GM12892 (cell line): ENCODE measurements around the gene QSER1.

Experiments
- DNase-seq: peaks from one replicate; pipeline ENCODE4 v3.0.0; 2011; ENCODE audit not compliant: insufficient read length
- FAIRE-seq: peaks from 2 replicates; lab custom pipeline; 2011; peaks lifted over from hg19 to GRCh38; lab: Jason Lieb, UNC
- POLR2A ChIP-seq: IDR thresholded peaks from 2 replicates; pipeline ENCODE4 v1.6.1; 2011; ENCODE audit warnings: low read depth, low read length, control low read depth
- POLR2AphosphoS5 ChIP-seq: IDR thresholded peaks from 2 replicates; pipeline ENCODE4 v1.6.1; 2011; ENCODE audit warnings: low read depth, low read length, control low read depth
- TAF1 ChIP-seq: IDR thresholded peaks from 2 replicates; pipeline ENCODE4 v1.6.1; 2011; ENCODE audit warnings: low read depth, mild to moderate bottlenecking, control low read depth, low read length, borderline replicate concordance

The QSER1 gene

GRCh38 chr11:32985600-32985999 lies 93.0 kb downstream of the QSER1 start:
- DNase-seq (no peak), FAIRE-seq (no peak)
- TF ChIP-seq POLR2A, result no peak
- no peak for TF ChIP-seq POLR2AphosphoS5
- TF ChIP-seq TAF1, result no peak

DNA sequence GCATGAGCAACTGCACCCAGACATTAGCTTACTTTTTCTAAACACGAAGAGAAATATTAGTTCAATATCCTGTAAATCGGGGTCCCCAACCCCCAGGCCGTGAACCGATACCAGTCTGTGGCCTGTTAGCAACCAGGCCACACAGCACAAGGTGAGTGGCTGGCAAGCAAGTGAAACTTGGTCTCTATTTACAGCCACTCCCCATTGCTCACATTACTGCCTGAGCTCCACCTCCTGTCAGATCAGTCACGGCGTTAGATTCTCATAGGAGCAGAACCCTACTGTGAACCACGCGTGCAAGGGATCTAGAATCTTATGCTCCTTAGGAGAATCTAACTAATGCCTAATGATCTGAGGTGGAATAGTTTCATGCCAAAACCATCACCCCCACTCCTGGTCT lies 95.2 kb downstream of the QSER1 start:
- no peak for FAIRE-seq
- TF ChIP-seq POLR2AphosphoS5, result no peak
- no peak for TF ChIP-seq POLR2A
- TF ChIP-seq TAF1, result no peak
- no peak for DNase-seq

DNA sequence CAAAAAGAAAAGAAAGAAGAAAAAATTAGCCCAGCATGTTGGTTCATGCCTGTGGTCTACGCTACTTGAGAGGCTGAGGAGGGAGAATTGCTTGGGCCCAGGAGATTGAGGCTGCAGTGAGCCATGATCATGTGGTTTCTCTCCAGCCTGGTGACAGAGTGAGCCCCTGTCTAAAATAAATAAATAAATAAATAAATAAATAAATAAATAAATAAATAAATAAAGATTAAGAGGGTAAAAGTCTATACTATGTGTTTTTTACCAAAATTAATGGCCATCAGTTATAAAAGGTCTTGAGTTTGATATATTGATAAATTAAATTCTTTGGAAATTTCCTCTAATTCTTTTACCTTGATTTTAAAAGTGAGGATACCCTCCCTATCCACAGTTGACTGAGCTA lies 97.9 kb downstream of the QSER1 start:
- no peak for DNase-seq
- FAIRE-seq, result no peak

DNA sequence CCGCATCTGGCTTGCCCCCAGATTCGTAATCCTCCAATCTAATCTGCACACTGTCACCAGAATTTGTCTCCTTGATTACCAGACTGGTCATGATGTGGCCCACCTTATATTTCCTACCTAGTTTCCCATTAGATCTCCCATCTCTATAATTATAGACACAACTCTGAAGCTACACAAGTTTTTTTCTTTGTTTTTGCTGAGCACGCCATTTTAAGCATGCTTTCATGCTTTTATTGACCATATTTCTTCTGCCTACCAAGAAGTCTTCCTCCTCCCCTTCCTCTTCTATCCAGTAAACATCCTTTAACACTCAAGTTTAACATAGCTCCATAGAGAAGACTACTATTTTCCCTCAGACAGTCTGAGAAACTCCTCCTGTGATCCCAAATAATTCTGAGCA lies 98.8 kb downstream of the QSER1 start:
- no peak for FAIRE-seq
- TF ChIP-seq TAF1 (no peak), POLR2A (no peak), POLR2AphosphoS5 (no peak)

More for the DNA sequence above, 97.9 kb downstream of the QSER1 start:
- no peak for TF ChIP-seq POLR2A
- TF ChIP-seq TAF1, result no peak
- no peak for TF ChIP-seq POLR2AphosphoS5

GRCh38 chr11:32991898-32992297 lies 99.3 kb downstream of the QSER1 start:
- no peak for FAIRE-seq
- TF ChIP-seq TAF1 (no peak), POLR2AphosphoS5 (no peak), POLR2A (no peak)
- DNase-seq, result no peak

More for the DNA sequence above, 98.8 kb downstream of the QSER1 start:
- DNase-seq, result no peak

DNA sequence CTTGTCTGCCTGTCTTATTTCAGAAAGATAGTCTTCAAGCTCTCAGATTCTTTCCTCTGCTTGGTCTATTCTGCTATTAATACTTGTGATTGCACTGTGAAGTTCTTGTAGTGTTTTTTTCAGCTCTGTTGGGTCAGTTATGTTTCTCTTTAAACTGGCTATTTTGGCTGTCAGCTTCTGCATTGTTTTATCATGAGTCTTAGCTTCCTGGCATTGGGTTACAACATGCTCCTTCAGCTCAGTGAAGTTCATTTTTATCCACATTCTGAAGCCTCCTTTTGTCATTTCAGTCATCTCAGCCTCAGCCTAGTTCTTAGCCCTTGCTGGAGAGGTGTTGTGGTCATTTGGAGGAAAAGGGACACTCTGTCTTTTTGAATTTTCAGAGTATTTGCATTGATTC lies 107.6 kb downstream of the QSER1 start:
- no peak for DNase-seq
- FAIRE-seq, result no peak
- no peak for TF ChIP-seq POLR2A
- TF ChIP-seq TAF1, result no peak

DNA sequence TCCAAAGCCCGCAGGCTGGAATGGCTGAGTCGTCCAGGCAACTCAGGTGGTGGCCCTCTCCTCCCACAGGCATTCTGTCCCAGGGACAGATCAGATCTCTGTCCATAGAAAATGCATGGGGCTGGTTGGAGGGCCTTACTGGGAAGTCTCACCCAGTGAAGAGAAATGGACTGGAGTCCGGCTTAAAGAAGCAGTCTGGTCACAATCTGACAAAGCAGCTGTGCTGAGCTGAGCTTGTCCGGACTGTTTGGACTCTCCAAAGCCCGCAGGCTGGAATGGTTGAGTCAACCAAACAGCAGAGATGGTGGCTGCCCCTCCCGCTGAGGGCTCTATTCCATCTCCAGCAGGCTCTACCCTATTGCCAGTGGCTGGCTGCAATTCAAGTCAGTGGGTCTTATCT lies 108.7 kb downstream of the QSER1 start:
- TF ChIP-seq POLR2AphosphoS5, result no peak
- TF ChIP-seq POLR2A, result no peak
- no peak for TF ChIP-seq TAF1
- FAIRE-seq (no peak), DNase-seq (no peak)

- DNase-seq, result no peak
- FAIRE-seq, result no peak
- TF ChIP-seq POLR2A (no peak), TAF1 (no peak), POLR2AphosphoS5 (no peak)
Measured at GRCh38 chr11:33001751-33002542, 109.3 kb downstream of the QSER1 start.

DNA sequence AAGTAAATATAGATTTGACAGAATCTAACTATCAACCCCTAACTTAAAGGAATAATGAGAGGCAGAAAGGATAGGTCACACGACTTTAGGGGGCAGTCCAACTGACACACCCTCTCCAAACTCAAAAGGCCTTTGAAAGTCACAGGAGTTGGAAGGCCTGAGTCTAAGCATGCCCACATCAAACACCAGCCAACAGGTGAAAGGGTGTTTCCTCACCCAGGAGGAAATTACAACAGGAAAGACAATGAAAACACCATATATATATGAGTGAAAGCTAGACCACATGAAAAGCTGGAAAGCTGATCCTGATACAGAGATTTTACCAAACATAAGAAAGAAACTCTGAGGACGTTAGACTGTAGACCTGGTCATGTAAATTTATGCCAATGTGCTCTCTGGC lies 112.6 kb downstream of the QSER1 start:
- TF ChIP-seq POLR2AphosphoS5, result no peak
- TF ChIP-seq TAF1, result no peak
- TF ChIP-seq POLR2A, result no peak
- FAIRE-seq (no peak), DNase-seq (no peak)

- FAIRE-seq (no peak), DNase-seq (no peak)
- TF ChIP-seq POLR2A, result no peak
- TF ChIP-seq POLR2AphosphoS5, result no peak
- no peak for TF ChIP-seq TAF1
Measured at GRCh38 chr11:33006010-33006409, 113.4 kb downstream of the QSER1 start.

DNA sequence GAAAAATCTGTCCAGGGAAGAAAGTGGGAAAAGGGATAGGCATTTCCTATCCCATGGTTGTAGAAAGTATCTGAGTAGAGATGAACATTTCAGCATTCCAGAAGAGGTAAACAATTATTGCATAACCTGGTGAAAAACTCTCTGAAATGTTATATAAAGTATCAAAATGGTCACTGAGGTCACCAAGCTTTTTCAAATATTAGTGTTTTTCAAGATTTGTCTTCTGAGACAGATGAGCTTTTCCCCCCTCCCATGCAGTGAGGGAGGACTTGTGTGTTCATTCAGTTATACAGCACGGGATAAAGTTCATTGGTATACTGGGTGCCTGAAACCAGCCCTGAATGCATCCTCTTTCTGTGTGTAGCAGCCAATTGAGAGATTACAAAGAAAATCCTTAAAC lies 121.1 kb downstream of the QSER1 start:
- FAIRE-seq, result no peak

DNA sequence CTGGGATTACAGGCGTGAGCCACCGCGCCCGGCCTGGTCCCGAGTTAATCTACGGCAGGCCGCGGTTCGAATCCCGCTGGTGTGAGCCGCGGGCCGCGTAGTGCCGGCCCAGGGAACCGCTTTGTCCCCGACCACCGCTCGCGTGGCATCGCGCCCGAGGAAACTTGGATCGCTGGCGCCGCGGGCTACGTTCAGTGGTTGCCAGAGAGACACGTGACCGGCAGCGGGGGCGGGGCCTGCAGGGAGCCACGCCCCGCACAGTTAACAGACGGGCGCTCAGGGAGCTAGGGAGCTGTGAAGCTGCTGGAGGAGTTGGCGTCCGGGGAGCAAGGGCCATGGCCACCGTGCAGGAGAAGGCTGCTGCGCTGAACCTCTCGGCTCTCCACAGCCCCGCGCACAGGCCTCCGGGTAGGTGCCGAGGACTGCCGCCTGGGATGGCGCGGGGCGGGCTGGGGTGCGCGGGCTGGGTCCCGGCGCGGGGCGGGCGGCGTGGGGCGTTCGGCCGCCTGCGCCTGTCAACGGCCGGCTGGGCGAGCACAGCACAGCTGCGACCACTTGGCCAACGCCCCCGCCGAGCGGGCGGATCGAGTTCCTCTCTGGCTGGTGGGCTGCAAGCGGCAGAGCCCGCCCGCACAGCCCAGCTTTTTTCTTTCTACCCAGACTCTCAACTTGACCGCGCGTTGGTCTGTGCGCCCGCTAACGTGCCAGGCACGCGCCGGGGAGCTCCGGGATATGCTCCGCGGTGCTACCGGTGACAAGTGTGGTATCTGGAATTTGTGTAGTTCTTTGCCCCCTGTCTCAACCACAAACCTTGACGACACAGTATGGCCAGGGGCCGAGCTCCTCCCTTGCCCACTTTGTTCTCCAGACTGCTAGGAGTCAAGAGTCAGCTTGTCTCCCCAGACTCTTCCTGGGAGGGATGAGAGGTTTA lies 123.3 kb downstream of the QSER1 start, which contains the start of gene DEPDC7:
Gene DEPDC7 (plus strand): TSS at position 258 of the 931 bp plus-strand sequence. CDS start 78 bp downstream, at position 336.
- TF ChIP-seq TAF1 (no peak), POLR2AphosphoS5 (no peak), POLR2A (no peak)
- DNase-seq (peak; percentile 43), FAIRE-seq (peak; percentile 24)

More for the DNA sequence above, 121.1 kb downstream of the QSER1 start:
- TF ChIP-seq TAF1, result no peak
- no peak for TF ChIP-seq POLR2AphosphoS5
- no peak for TF ChIP-seq POLR2A
- DNase-seq, result no peak
